ENCODE measurements around the gene UBE2S. TPM values are rescaled to one million over a fixed set of nuclear protein-coding genes. Genes with fewer than 3 reads are reported as not detected.
A peak's percentile ranks its signal among the peaks of the same experiment; 100 is the strongest.

Gene UBE2S
- total and polyA plus RNA-seq, 10 of the 15 experiments (the other 5 are each of a cell fraction or from before 2014, with no cell fraction given) = 2.3 to 640 (median 127) TPM

DNA sequence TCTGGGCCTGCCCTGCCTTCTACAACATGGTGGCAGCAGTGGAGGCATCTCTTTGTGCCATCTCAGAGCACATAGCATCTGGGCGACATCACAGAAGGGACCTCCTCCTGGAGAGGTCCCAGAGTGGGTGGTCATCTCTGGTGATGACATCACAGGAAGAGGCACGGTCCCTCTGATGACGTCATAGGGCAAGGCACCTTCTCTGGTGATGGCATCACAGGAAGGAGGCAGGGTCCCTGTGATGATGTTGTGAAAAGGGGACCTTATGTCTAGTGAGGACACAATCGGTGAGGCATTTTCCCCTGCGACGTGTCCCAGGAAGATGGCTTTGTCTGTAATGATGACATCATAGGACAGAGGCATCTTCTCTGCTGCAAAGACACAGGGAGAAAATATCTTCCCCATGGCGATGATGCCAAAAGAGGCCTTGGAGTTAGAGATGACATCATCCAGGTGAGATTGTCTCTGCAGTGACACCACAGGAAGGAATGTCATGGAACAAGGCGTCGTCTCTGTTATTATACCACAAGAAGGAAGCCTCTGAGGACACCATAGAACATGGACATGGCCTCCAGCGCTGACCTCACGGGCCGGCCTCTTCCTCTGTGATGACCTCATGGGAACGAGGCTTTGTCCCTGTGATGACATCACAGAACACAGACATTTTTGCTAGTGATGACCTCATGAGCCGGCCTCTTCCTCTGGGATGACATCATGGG, 24.8 kb upstream of the UBE2S start:
- RAD21 ChIA-PET (ENCODE audit: unreplicated experiment) = no interaction called here
- H3K4me2 ChIP-seq (ENCODE audit: control insufficient read depth, insufficient read depth) = no peak overlapping the region
- POLR2A ChIA-PET = no interaction called here
- no peak overlapping the region for H3K27ac ChIP-seq (ENCODE audit: control insufficient read depth, insufficient read depth)
- no peak overlapping the region for H2AFZ ChIP-seq (ENCODE audit: control insufficient read depth, low read depth, low read length)
- no peaks in the 10 kb centered on the region for H4K20me1 ChIP-seq (ENCODE audit: control insufficient read depth, insufficient read depth)
- no peak overlapping the region for H3K4me3 ChIP-seq
- 46% methylated on average over 14 of the region's 14 CpGs for WGBS (ENCODE audit: insufficient coverage, insufficient replicate concordance, low lambda C conversion rate, missing lambda C conversion rate)
- H3K9ac ChIP-seq (ENCODE audit: control insufficient read depth, insufficient read depth, low read length) = no peak overlapping the region
- intact Hi-C loops (cut with micrococcal nuclease; ENCODE audit: unreplicated experiment) = no loop called here
- ATAC-seq (no peak), FAIRE-seq (no peak), DNase-seq (ENCODE audit: low read depth, low spot score) (no peak)
- no peaks in the 10 kb centered on the region for H3K36me3 ChIP-seq (ENCODE audit: control insufficient read depth in 2 of 2, insufficient read depth in 2 of 2, low read length in 1 of 2)
- no peaks in the 10 kb centered on the region for H3K79me2 ChIP-seq (ENCODE audit: control insufficient read depth, insufficient read depth, low read length)
- in situ Hi-C loops (cut with MboI) = no loop called here
- no peaks in the 10 kb centered on the region; the same call in 1 of the 2 replicates for H3K4me1 ChIP-seq (ENCODE audit: control insufficient read depth, insufficient read depth, low read length)
- TF ChIP-seq CREB1 (IDR thresholded peaks at IDR 0.05; ENCODE audit: low read depth) (peak; percentile 54; the same call in 1 of the 2 replicates), ATF7 (IDR thresholded peaks at IDR 0.05; ENCODE audit: low read depth) (peak; percentile 44), KAT2A (conservative IDR thresholded peaks at IDR 0.05; ENCODE audit: control insufficient read depth, low read depth, low read length) (no peak), EZH2 (IDR thresholded peaks at IDR 0.05; ENCODE audit: borderline replicate concordance, control insufficient read depth, low read depth, low read length) (no peak), NFXL1 (IDR thresholded peaks at IDR 0.05; ENCODE audit: borderline replicate concordance) (no peak), ZBTB4 (CRISPR knock-in tag; IDR thresholded peaks at IDR 0.05) (no peak), CREM (IDR thresholded peaks at IDR 0.05; ENCODE audit: low read depth) (peak; percentile 49; the same call in 1 of the 2 replicates), TAF1 (IDR thresholded peaks at IDR 0.05; ENCODE audit: borderline replicate concordance, low read depth, low read length) (no peak)
- TF ChIP-seq, protein P1, sequence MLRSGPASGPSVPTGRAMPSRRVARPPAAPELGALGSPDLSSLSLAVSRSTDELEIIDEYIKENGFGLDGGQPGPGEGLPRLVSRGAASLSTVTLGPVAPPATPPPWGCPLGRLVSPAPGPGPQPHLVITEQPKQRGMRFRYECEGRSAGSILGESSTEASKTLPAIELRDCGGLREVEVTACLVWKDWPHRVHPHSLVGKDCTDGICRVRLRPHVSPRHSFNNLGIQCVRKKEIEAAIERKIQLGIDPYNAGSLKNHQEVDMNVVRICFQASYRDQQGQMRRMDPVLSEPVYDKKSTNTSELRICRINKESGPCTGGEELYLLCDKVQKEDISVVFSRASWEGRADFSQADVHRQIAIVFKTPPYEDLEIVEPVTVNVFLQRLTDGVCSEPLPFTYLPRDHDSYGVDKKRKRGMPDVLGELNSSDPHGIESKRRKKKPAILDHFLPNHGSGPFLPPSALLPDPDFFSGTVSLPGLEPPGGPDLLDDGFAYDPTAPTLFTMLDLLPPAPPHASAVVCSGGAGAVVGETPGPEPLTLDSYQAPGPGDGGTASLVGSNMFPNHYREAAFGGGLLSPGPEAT (IDR thresholded peaks at IDR 0.05; ENCODE audit: low read depth) = no peak
- SMC1A ChIA-PET (ENCODE audit: uncharacterized antibody, unreplicated experiment) = no interaction called here
- CTCF ChIA-PET = no interaction called here
- BruUV-seq (replicated peaks) = no TSS peak
- no peaks in the 10 kb centered on the region for H3K27me3 ChIP-seq (replicated peaks in 1 of 2; ENCODE audit: control insufficient read depth in 2 of 2, insufficient read depth in 2 of 2, low read length in 1 of 2)
- H3K9me3 ChIP-seq (replicated peaks; ENCODE audit: control insufficient read depth, insufficient read depth, low read length) = no peaks in the 10 kb centered on the region; the same call in 2 of the 3 replicates
